Measurements from ENCODE around the gene RNASET2. TPM values are rescaled to one million over a fixed set of nuclear protein-coding genes. Genes with fewer than 3 reads are reported as not detected.

The RNASET2 gene, protein sequence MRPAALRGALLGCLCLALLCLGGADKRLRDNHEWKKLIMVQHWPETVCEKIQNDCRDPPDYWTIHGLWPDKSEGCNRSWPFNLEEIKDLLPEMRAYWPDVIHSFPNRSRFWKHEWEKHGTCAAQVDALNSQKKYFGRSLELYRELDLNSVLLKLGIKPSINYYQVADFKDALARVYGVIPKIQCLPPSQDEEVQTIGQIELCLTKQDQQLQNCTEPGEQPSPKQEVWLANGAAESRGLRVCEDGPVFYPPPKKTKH
- 27.0 to 29.4 TPM (median 27.1 TPM) in 3 replicates for total RNA-seq
- long read RNA-seq, transcript RNASET2-210 (9 exons, 1,375 nt) = major isoform, 45 of 59 reads
- long read RNA-seq, partial matches to known transcripts = 0 of 59 reads
- long read RNA-seq, other reads (novel, unspliced or antisense) = 11 of 59 reads

DNA sequence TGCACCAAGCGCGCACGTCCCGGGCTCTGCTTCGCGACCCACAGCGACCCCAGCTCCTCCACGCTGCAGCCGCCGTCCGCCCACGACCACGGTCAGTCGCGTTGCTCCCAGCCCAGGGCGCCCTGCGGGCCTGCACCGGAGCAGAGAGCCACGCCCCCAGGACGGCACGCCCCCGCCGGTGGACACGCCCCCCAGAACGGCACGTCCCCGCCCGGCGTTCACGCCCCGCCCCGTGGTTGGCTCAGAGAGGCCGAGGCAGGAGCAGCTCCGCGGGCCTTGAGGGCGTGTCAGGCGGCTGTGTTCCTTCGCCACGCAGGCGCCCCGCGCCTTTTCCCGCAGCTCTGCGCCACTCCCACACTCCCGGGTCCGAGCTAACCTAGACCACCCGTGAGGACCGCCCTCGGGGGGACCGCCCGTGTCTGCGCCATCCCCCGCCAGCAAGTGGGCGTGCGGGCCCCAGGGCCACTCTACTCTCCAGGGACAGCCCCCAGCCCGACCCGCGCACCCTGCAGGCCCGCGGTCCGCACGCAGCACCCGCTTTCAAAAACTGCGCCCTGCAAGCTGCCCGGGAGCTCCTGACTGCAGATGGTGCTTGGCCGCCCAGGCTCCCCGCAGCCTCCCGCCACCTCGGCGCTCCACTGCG is at the start of gene RNASET2:
TSS of gene RNASET2 (minus strand) at position 107 of the 643 bp plus-strand sequence. CDS start 368 bp downstream, outside the sequence.
- Mint-ChIP-seq H3K9me3 (ENCODE audit: low read depth) (no peaks in the 10 kb centered on the region), H3K4me1 (ENCODE audit: low read depth) (peaks cover 18% of the 10 kb centered on the region)

DNA sequence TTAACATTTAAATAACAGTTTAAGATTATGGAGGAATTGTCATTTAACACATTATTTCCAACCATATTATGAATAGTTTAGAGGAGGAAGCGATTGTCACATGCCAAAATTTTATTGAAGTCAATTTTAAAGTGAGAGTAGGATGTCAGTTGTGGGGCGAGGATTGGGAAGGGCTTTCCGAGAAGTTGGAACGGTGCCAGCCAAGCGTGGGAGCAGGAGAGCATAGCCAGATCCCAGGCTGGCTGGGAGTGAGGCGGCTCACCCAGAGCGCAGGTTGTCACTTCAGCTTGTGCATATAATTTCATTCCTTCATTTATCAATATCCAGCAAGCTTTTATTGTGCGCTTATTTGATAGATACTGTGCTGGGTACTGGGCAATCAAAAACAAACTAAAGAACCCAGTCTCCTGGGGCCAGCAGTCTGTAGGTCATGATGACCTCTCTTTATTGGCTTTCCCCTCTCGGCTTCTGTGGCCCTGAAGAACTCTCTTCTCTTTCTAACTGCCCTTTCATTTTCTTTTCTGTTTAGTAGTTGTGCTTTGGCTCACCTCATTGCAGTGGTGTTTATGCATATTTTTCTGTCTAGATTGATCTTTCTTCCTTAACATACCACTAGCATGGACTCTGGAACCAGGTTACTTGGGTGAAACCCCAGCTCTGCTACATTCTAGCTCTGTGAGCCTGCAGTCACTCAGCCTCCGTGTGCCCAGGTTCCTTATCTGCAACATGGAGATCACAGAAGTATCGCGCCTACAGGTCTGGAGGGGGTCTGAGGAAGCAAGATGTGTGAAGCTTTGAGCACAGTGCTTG is 49.2 kb upstream of the RNASET2 start:
- peaks cover 13% of the 10 kb centered on the region for H3K4me1 Mint-ChIP-seq (ENCODE audit: low read depth)
- no peak overlapping the region for H3K4me3 Mint-ChIP-seq (ENCODE audit: unreplicated experiment)
- H3K27ac Mint-ChIP-seq (ENCODE audit: unreplicated experiment) = no peak overlapping the region
- no peaks in the 10 kb centered on the region for H3K9me3 Mint-ChIP-seq (ENCODE audit: low read depth)
- no peaks in the 10 kb centered on the region for H3K27me3 Mint-ChIP-seq (ENCODE audit: low read depth)
- TF ChIP-seq, protein P1, sequence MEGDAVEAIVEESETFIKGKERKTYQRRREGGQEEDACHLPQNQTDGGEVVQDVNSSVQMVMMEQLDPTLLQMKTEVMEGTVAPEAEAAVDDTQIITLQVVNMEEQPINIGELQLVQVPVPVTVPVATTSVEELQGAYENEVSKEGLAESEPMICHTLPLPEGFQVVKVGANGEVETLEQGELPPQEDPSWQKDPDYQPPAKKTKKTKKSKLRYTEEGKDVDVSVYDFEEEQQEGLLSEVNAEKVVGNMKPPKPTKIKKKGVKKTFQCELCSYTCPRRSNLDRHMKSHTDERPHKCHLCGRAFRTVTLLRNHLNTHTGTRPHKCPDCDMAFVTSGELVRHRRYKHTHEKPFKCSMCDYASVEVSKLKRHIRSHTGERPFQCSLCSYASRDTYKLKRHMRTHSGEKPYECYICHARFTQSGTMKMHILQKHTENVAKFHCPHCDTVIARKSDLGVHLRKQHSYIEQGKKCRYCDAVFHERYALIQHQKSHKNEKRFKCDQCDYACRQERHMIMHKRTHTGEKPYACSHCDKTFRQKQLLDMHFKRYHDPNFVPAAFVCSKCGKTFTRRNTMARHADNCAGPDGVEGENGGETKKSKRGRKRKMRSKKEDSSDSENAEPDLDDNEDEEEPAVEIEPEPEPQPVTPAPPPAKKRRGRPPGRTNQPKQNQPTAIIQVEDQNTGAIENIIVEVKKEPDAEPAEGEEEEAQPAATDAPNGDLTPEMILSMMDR (IDR thresholded peaks at IDR 0.05) = no peak
- no peak for DNase-seq (ENCODE audit: low spot score)
- peaks cover 16% of the 10 kb centered on the region for H3K36me3 Mint-ChIP-seq (ENCODE audit: low read depth)

More for the DNA sequence above, at the start of gene RNASET2:
- Mint-ChIP-seq H3K27ac (ENCODE audit: unreplicated experiment) (peak within 1 kb of the TSS; percentile 71), H3K27me3 (ENCODE audit: low read depth) (no peaks in the 10 kb centered on the region), H3K4me3 (ENCODE audit: unreplicated experiment) (peak within 1 kb of the TSS; percentile 74), H3K36me3 (ENCODE audit: low read depth) (no peaks in the 10 kb centered on the region)
- TF ChIP-seq, protein P1 (IDR thresholded peaks at IDR 0.05) = no peak
- DNase-seq (ENCODE audit: low spot score) = peak; percentile 98

DNA sequence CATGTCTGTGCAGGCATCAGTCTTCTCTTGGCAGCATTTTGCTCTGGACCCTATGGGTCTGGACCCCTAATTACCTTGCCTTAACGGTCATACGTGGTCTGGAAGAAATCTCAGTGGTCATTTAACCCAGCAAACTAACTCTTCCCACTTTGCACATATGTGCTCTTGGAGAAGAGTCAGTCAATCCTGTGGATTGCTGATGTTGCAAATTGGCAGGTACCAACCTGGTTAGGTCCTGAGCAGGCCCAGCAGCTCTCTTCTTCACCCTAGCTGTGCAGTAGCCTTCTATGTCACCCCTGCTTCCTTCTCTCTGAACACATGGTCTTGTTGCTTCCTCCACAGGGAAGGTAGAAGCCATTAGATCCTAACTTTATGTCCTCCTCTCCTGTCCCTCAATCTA is 44.4 kb upstream of the RNASET2 start:
- Mint-ChIP-seq H3K4me3 (ENCODE audit: unreplicated experiment) (peak overlapping the region; percentile 38), H3K9me3 (ENCODE audit: low read depth) (no peaks in the 10 kb centered on the region), H3K36me3 (ENCODE audit: low read depth) (peaks cover 4% of the 10 kb centered on the region), H3K27me3 (ENCODE audit: low read depth) (no peaks in the 10 kb centered on the region), H3K27ac (ENCODE audit: unreplicated experiment) (no peak overlapping the region), H3K4me1 (ENCODE audit: low read depth) (peaks cover 24% of the 10 kb centered on the region)
- no peak for DNase-seq (ENCODE audit: low spot score)
- TF ChIP-seq, protein P1 (IDR thresholded peaks at IDR 0.05) = no peak

DNA sequence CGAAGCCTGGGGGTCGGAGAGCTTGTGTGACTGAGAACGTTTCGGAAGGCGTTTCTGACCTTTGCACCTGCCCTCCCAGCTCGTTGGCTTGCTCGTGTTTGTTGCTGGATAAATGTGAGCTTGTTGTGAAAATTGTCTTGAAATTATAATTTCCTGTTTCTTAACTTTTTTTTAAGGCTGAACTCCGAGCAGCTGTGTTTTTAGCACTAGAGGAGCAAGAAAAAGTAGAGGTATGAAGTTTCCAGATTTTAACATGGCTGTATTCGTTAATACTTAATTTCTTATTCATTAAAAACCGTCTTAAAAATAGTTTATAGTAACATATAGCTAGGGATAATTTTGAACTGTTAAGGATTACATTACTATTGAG is 43.5 kb upstream of the RNASET2 start:
- Mint-ChIP-seq H3K27me3 (ENCODE audit: low read depth) (no peaks in the 10 kb centered on the region), H3K4me1 (ENCODE audit: low read depth) (peaks cover 24% of the 10 kb centered on the region), H3K27ac (ENCODE audit: unreplicated experiment) (peak overlapping the region; percentile 71), H3K4me3 (ENCODE audit: unreplicated experiment) (peak overlapping the region; percentile 83), H3K9me3 (ENCODE audit: low read depth) (no peaks in the 10 kb centered on the region), H3K36me3 (ENCODE audit: low read depth) (no peaks in the 10 kb centered on the region)
- DNase-seq (ENCODE audit: low spot score) = no peak
- TF ChIP-seq, protein P1 (IDR thresholded peaks at IDR 0.05) = no peak

Measured in chondrocyte (in vitro differentiated cells).